Measurements from ENCODE around the gene SNAI3. TPM values are rescaled to one million over a fixed set of nuclear protein-coding genes. Genes with fewer than 3 reads are reported as not detected.

SNAI3 gene
- total RNA-seq, 1 experiment from 2014 or later = 2.2 TPM

DNA sequence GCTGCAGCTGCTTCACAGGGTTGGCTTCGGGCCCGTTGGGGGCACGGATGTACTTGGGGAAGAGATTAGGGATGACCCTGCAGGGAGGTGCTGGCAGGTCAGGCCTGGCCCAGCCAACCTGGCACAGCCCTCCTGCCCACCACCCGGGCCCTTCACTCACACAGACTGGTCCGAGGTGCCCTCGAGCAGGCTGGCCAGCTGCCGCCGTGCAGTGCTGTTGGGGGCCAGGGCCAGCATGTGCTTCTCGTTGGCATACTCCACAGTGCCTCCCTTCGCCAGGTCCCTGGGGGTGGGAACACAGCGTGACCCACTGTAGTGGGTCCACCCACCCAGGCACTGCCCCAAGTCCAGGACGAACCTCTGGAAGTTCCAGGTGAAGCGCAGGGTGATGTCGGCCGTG is 29.9 kb upstream of the SNAI3 start:
- ATAC-seq (no peak), DNase-seq (ENCODE audit: low read depth, low spot score) (no peak)
- Histone ChIP-seq H3K4me2 (ENCODE audit: low read length) (no peak overlapping the region), H3K36me3 (ENCODE audit: control insufficient read depth in 1 of 2, insufficient read depth in 2 of 2, low read length in 2 of 2) (peaks cover 50 to 76% of the 10 kb centered on the region in 2 experiments; a peak in 3 of 4 replicates), H3K4me3 (replicated peaks in 1 of 2; ENCODE audit: low read depth in 1 of 2, low read length in 2 of 2) (no peak overlapping the region), H3K9me2 (ENCODE audit: insufficient read depth) (no peaks in the 10 kb centered on the region), H3K9ac (ENCODE audit: low read length) (no peak overlapping the region), H3K27me3 (ENCODE audit: insufficient read depth, low read length) (no peaks in the 10 kb centered on the region), H3K79me2 (ENCODE audit: insufficient read depth, low read length) (peaks cover 9% of the 10 kb centered on the region; the same call in 1 of the 2 replicates), H2AFZ (ENCODE audit: low read depth, low read length, poor library complexity, severe bottlenecking) (no peak overlapping the region), H4K20me1 (ENCODE audit: insufficient read depth) (0 out of 2 replicates have a peak, but pooled peaks cover 3% of the 10 kb centered on the region), H3K9me3 (ENCODE audit: control insufficient read depth in 1 of 2, insufficient read depth in 1 of 2, low read depth in 1 of 2, low read length in 2 of 2) (no peaks in the 10 kb centered on the region), H3K27ac (ENCODE audit: low read depth, low read length) (no peak overlapping the region; the same call in 1 of the 2 replicates), H3K4me1 (ENCODE audit: control insufficient read depth in 1 of 2, insufficient read depth in 2 of 2, low read length in 2 of 2) (peaks cover 0 to 5% of the 10 kb centered on the region in 2 experiments; a peak in 1 of 4 replicates)
- intact Hi-C loops (cut with micrococcal nuclease) = no loop called here
- POLR2A ChIA-PET = no interaction called here
- no TSS peak for BruUV-seq (replicated peaks)
- CTCF ChIA-PET = no interaction called here
- RAD21 ChIA-PET (ENCODE audit: low non-redundant PET in 1 of 2, low total read pairs in 2 of 2, uncharacterized antibody in 2 of 2, unreplicated experiment in 2 of 2) = no interaction called here
- TF ChIP-seq ZNF274 (IDR thresholded peaks at IDR 0.05; ENCODE audit: low read depth, low read length) = no peak

DNA sequence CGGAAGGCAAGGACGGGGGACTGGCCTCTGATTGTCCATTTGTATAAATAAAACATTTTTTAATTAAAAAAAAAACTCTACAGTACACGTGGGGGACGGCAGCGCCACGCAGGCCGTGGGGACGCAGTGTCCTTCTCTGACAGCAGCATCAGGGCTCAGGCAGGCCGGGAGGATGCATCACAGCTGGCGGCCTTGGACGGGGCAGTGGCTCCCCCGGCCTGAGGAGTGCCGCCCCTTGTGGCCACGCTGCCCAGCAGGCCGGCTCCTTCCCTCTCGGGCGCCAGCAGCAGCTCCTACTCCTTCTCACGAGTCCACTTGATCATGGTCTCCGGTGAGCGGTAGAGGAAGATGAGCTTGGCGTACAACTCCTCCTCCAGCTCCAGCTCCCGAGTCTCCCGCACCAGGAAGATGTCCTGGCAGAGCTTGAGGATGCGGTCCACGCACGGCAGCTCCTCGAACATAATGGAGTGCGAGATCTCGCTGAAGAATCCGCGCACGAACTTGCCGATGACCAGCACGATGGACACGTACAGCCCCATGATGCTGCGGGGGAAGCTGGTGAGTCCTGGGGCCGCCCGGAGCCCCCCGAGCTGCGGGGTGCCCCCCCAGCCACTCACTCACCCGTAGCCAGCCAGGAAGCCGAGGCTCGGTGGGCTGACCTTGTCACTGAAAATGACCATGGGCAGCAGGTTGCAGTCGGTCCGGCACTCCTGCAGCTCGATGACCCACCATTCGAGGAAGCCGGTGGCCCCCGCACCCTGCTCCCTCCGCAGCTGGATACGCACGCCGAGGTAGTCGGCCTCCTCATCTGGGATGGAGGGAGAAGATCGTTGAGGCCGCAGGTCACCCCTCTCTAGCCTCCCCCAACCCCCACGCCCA is 29.2 kb upstream of the SNAI3 start:
- no peaks in the 10 kb centered on the region for H3K9me3 ChIP-seq (ENCODE audit: control insufficient read depth in 1 of 2, insufficient read depth in 1 of 2, low read depth in 1 of 2, low read length in 2 of 2)
- no peaks in the 10 kb centered on the region for H3K27me3 ChIP-seq (ENCODE audit: insufficient read depth, low read length)
- peaks cover 11% of the 10 kb centered on the region; the same call in 1 of the 2 replicates for H3K79me2 ChIP-seq (ENCODE audit: insufficient read depth, low read length)
- ATAC-seq = no peak
- H3K4me2 ChIP-seq (ENCODE audit: low read length) = no peak overlapping the region
- peaks cover 0 to 5% of the 10 kb centered on the region in 2 experiments; a peak in 1 of 4 replicates for H3K4me1 ChIP-seq (ENCODE audit: control insufficient read depth in 1 of 2, insufficient read depth in 2 of 2, low read length in 2 of 2)
- H3K4me3 ChIP-seq (replicated peaks in 1 of 2; ENCODE audit: low read depth in 1 of 2, low read length in 2 of 2) = no peak overlapping the region
- H3K36me3 ChIP-seq (ENCODE audit: control insufficient read depth in 1 of 2, insufficient read depth in 2 of 2, low read length in 2 of 2) = peaks cover 45 to 69% of the 10 kb centered on the region in 2 experiments; a peak in 3 of 4 replicates
- ChIA-PET CTCF (interaction anchor here (0.8 kb wide), 1 partner anchor 22 kb away, joined by 4 read pairs; no protein-coding TSS in a partner anchor), RAD21 (ENCODE audit: low non-redundant PET in 1 of 2, low total read pairs in 2 of 2, uncharacterized antibody in 2 of 2, unreplicated experiment in 2 of 2) (no interaction called here), POLR2A (interaction anchor here (0.6 kb wide), 1 partner anchor 15 kb away, joined by 3 read pairs; no protein-coding TSS in a partner anchor)
- intact Hi-C loops (cut with micrococcal nuclease) = no loop called here
- no peak overlapping the region for H3K9ac ChIP-seq (ENCODE audit: low read length)
- H2AFZ ChIP-seq (ENCODE audit: low read depth, low read length, poor library complexity, severe bottlenecking) = no peak overlapping the region
- H3K9me2 ChIP-seq (ENCODE audit: insufficient read depth) = no peaks in the 10 kb centered on the region
- 0 out of 2 replicates have a peak, but pooled peaks cover 3% of the 10 kb centered on the region for H4K20me1 ChIP-seq (ENCODE audit: insufficient read depth)
- no TSS peak for BruUV-seq (replicated peaks)
- no peak overlapping the region; the same call in 1 of the 2 replicates for H3K27ac ChIP-seq (ENCODE audit: low read depth, low read length)
- DNase-seq (ENCODE audit: low read depth, low spot score) = no peak
- TF ChIP-seq, protein P1, sequence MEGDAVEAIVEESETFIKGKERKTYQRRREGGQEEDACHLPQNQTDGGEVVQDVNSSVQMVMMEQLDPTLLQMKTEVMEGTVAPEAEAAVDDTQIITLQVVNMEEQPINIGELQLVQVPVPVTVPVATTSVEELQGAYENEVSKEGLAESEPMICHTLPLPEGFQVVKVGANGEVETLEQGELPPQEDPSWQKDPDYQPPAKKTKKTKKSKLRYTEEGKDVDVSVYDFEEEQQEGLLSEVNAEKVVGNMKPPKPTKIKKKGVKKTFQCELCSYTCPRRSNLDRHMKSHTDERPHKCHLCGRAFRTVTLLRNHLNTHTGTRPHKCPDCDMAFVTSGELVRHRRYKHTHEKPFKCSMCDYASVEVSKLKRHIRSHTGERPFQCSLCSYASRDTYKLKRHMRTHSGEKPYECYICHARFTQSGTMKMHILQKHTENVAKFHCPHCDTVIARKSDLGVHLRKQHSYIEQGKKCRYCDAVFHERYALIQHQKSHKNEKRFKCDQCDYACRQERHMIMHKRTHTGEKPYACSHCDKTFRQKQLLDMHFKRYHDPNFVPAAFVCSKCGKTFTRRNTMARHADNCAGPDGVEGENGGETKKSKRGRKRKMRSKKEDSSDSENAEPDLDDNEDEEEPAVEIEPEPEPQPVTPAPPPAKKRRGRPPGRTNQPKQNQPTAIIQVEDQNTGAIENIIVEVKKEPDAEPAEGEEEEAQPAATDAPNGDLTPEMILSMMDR (IDR thresholded peaks at IDR 0.05 in 2 of 3, conservative IDR thresholded peaks at IDR 0.05 in 1 of 3; ENCODE audit: borderline replicate concordance in 1 of 3, insufficient read depth in 1 of 3, low read depth in 2 of 3, low read length in 2 of 3) = no peak
- TF ChIP-seq POLR2AphosphoS5 (IDR thresholded peaks at IDR 0.05; ENCODE audit: low read depth, low read length) (no peak), YY1 (IDR thresholded peaks at IDR 0.05; ENCODE audit: extremely low read depth, insufficient replicate concordance, low read depth, low read length) (no peak), EZH2phosphoT487 (IDR thresholded peaks at IDR 0.05; ENCODE audit: borderline replicate concordance) (no peak), POLR2A (IDR thresholded peaks at IDR 0.05; ENCODE audit: borderline replicate concordance, extremely low read depth, insufficient read depth, insufficient read length) (no peak), EGR1 (IDR thresholded peaks at IDR 0.05; ENCODE audit: low read depth) (no peak), TCF7L2 (IDR thresholded peaks at IDR 0.05; ENCODE audit: borderline replicate concordance, extremely low read depth, insufficient read depth, insufficient read length) (no peak), JUND (IDR thresholded peaks at IDR 0.05) (no peak), SP1 (IDR thresholded peaks at IDR 0.05; ENCODE audit: low read depth) (no peak), ZNF274 (IDR thresholded peaks at IDR 0.05; ENCODE audit: low read depth, low read length) (no peak)
- TF ChIP-seq, protein P2, sequence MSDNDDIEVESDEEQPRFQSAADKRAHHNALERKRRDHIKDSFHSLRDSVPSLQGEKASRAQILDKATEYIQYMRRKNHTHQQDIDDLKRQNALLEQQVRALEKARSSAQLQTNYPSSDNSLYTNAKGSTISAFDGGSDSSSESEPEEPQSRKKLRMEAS (IDR thresholded peaks at IDR 0.05) = no peak
- TF ChIP-seq, protein P3, sequence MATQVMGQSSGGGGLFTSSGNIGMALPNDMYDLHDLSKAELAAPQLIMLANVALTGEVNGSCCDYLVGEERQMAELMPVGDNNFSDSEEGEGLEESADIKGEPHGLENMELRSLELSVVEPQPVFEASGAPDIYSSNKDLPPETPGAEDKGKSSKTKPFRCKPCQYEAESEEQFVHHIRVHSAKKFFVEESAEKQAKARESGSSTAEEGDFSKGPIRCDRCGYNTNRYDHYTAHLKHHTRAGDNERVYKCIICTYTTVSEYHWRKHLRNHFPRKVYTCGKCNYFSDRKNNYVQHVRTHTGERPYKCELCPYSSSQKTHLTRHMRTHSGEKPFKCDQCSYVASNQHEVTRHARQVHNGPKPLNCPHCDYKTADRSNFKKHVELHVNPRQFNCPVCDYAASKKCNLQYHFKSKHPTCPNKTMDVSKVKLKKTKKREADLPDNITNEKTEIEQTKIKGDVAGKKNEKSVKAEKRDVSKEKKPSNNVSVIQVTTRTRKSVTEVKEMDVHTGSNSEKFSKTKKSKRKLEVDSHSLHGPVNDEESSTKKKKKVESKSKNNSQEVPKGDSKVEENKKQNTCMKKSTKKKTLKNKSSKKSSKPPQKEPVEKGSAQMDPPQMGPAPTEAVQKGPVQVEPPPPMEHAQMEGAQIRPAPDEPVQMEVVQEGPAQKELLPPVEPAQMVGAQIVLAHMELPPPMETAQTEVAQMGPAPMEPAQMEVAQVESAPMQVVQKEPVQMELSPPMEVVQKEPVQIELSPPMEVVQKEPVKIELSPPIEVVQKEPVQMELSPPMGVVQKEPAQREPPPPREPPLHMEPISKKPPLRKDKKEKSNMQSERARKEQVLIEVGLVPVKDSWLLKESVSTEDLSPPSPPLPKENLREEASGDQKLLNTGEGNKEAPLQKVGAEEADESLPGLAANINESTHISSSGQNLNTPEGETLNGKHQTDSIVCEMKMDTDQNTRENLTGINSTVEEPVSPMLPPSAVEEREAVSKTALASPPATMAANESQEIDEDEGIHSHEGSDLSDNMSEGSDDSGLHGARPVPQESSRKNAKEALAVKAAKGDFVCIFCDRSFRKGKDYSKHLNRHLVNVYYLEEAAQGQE (IDR thresholded peaks at IDR 0.05; ENCODE audit: low read depth) = no peak
